Gastroesophageal sphincter (tissue), 3 donors: Measurements from ENCODE around the gene DOK7.

Source experiments
- EP300 ChIP-seq: sonication (generic); formaldehyde crosslinking; IDR thresholded peaks from one replicate; pipeline ENCODE4 v1.6.1; 2017; ENCODE audit warnings: antibody characterized with exemption, mild to moderate bottlenecking
- POLR2A ChIP-seq, 2 donors: fragments of 450-650 bp; IDR thresholded peaks; one replicate each; pipeline ENCODE4 v1.6.1; 2017; ENCODE audit warnings: antibody characterized with exemption in 2 of 2, mild to moderate bottlenecking in 2 of 2, moderate library complexity in 1 of 2
- POLR2AphosphoS5 ChIP-seq: sonication (generic); formaldehyde crosslinking; IDR thresholded peaks from one replicate; pipeline ENCODE4 v1.6.1; 2017; ENCODE audit warnings: antibody characterized with exemption
- TF ChIP-seq, protein P1 (sequence below), 4 experiments: fragments of 200-600 bp in 2 of 4; fragments of 450-650 bp in 2 of 4; sonication (generic) in 1 of 4; IDR thresholded peaks; one replicate each; pipeline ENCODE4 v1.5.1; 2017 to 2019; ENCODE audit warnings: antibody characterized with exemption in 4 of 4, mild to moderate bottlenecking in 2 of 4, moderate library complexity in 2 of 4

DNA sequence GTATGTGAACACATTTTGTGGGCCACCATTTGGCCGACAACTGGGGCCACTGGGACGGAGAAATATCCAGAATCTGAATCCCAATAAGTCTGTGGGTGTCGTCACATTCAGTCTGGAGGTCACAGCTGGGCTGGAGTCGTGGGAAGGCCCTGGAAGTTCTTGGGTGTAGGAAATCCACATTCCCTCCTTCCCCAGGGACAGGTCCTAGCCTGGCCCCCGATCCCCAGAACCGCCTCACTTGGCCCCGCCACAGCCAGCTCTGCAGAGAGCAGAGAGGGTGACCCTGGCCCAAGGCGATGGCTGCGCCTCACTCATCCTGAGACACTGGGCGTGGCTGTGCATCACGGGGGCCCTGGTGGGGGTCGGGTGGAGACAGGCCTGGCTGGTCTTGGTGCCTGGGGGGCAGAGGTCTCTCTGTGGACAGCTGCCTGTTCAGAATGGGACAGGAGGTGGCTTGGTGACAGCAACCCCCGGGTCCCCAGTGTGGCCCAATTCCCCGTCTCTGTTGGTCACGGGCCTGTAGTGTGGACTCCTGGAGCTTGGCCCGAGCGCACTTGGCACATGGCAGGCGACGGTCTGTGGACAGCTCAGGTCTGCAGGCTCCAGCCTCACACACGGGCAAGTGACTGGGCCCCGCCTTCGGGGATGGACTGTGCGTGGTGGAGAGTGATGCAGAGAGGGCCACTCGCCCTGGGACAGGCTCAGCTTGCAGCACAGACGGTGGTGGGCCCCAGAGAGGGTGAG lies 16.4 kb downstream of the DOK7 start:
- TF ChIP-seq, protein P1, sequence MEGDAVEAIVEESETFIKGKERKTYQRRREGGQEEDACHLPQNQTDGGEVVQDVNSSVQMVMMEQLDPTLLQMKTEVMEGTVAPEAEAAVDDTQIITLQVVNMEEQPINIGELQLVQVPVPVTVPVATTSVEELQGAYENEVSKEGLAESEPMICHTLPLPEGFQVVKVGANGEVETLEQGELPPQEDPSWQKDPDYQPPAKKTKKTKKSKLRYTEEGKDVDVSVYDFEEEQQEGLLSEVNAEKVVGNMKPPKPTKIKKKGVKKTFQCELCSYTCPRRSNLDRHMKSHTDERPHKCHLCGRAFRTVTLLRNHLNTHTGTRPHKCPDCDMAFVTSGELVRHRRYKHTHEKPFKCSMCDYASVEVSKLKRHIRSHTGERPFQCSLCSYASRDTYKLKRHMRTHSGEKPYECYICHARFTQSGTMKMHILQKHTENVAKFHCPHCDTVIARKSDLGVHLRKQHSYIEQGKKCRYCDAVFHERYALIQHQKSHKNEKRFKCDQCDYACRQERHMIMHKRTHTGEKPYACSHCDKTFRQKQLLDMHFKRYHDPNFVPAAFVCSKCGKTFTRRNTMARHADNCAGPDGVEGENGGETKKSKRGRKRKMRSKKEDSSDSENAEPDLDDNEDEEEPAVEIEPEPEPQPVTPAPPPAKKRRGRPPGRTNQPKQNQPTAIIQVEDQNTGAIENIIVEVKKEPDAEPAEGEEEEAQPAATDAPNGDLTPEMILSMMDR (IDR thresholded peaks at IDR 0.05), result no peak
- TF ChIP-seq POLR2A (IDR thresholded peaks at IDR 0.05) (no peak), POLR2AphosphoS5 (no peak), EP300 (no peak)
